ENCODE measurements around the gene LRRC3C. TPM values are rescaled to one million over a fixed set of nuclear protein-coding genes. Genes with fewer than 3 reads are reported as not detected.
"Not testable (repeated sequence)": the region's sequence is repeated elsewhere in the genome, so short reads cannot be mapped to it uniquely, and the experiment has no call there.

The LRRC3C gene, protein sequence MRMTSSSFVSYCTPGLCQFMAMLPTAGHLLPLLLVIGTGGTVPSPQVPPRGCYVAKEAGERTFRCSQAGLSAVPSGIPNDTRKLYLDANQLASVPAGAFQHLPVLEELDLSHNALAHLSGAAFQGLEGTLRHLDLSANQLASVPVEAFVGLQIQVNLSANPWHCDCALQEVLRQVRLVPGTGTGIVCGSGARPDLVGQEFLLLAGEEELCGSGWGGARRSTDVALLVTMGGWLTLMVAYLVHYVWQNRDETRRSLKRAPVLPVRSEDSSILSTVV
- total RNA-seq: not detected in 2 replicates

DNA sequence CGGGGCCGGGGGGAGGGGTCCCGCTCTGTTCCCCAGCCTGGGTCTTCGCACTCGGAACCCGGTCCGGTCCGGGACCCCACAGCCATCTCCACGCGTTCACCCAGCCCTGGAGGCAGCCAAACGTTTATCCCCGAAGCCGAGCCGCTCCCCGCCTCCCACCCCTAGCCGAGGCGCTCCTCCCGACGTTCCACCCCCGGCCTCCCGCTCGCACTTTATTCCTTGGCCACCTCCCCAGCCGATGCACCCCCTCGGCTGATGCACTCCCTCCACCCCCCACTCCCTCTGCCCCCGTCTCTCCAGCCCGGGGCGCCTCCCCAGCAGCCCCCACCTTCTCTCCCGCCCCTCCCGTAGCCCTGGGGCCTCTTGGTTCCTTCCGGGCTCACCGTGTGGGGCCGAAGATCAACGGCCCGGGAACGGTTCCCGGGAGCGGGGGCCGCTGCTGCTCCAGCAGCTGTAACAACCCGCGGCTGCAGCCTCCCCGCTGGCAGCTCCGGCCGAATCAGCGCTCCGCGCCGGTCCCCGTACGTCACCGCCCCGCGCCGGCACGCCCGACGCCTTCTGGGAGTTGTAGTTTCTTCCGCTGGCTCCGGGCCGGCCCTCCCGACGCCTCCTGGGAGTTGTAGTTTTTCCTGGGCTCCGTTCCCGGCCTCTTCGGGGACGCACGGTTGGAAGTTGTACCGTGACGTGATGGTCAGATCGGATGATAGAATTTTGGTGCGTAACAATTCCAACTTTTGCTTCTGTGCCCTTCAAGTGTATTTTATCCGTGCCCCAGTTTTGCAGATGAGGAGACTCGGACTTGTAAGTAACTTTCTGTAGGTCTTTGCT lies at the start of gene LRRC3C, which contains the start of gene ORMDL3:
Gene LRRC3C, plus strand, starts transcription at position 632 of the 828 bp plus-strand sequence. CDS start 13,792 bp downstream, outside the sequence.
Gene ORMDL3, minus strand, starts transcription at position 501 of the 828 bp plus-strand sequence. CDS start 3,398 bp downstream, outside the sequence.
- DNase-seq (ENCODE audit: low read depth, low spot score): peak; percentile 72

DNA sequence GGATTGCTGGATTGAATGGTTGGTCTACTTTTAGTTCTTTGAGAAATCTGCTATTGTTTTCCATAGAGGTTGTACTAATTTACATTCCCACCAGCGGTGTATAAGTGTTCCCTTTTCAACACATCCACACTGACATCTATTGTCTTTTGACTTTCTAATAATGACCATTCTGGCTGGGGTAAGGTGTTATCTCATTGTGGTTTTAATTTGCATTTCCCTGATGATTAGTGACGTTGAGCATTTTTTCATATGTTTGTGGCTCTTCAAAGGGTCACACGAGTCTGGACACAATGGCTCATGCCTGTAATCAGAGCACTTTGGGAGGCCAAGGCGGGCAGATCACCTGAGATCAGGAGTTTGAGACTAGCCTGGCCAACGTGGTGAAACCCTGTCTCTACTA lies 41.4 kb upstream of the LRRC3C start:
- not testable (repeated sequence) for DNase-seq (ENCODE audit: low read depth, low spot score)

DNA sequence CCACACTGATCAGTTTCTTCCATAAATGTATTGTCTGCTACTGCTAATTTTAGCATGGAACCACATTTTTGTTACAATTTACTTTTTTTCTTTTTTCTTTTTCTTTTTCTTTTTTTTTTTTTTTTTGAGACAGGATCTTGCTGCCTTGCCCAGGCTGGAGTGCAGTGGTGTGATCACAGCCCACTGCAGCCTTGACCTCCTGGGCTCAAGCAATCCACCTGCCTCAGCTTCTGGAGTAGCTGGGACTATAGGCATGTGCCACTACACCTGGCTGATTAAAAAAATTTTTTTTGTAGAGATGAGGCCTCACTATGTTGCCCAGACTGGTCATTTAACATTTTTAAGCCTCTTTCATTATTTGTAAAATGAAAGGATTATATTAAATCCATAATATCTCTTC lies 40.5 kb upstream of the LRRC3C start:
- DNase-seq (ENCODE audit: low read depth, low spot score): no peak

DNA sequence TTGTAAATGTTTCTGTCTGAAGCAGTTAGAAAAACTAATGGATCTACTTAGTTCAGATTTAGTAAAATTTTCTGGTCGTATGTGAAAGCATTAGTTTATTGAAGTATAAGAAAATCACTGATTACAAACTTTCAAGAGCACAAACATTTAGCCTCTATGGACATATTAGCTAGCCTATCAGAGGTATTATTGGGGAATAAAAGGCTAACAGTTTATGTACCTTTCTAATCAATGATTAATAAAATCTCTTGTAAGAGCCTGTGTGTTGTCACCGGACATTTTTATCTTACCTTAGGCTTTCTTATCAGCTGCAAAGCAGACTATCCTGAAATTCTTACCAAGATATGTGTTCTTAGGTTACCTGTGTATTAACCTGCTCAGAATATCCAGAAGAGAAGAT lies 38.3 kb upstream of the LRRC3C start:
- DNase-seq (ENCODE audit: low read depth, low spot score): no peak

DNA sequence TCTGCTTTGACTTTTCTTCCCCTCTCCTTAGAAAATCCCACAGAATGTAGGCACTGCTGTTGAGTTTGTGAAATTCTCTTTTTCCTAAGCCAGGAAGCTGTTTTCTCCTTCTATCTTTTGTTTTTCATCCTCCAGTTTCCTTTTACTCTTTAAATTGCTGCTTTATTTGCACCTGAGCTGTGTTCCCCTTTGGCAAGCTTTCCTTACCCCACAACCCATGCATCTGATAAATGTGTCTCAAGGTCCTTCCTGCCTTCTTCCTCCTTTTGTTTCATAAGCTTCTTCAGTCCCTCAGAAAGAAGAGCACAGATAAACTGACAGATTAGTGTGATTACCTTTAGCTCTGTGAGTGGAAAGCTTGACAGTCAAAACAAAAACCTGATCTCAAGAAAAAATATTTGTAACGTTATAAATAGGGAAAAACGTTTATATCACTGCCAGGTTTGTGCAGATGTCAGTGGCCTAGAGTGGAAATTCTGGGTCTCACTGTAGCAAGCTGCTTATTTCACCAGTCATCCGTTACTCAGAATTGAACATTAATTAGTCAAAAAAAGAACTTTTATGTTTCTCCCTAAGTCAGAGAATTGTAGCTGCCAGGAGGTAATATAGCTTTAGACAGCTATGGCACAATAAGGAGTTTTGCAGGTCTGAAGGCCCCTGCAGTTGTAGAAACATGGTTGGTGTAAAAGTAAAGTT lies 32.7 kb upstream of the LRRC3C start:
- DNase-seq (ENCODE audit: low read depth, low spot score): no peak

DNA sequence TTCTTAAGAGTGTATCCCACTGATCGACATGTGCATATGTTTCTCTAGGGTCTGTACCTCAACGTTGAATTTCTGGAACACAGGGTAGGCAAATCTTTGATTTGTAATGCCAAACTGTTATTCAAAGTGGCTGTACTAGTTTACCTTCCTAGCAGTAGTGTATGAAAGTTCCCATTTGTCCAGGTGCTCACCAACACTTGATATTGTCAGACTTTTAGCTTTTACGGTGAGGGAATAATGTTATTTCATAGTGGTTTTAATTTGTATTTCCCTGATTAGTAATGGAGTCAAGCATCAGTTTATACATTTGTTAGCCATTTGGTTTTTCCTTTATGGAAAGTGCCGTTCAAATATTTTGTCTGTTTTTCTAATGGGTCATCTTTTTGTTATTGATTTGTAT lies 29.4 kb upstream of the LRRC3C start:
- DNase-seq (ENCODE audit: low read depth, low spot score): no peak

DNA sequence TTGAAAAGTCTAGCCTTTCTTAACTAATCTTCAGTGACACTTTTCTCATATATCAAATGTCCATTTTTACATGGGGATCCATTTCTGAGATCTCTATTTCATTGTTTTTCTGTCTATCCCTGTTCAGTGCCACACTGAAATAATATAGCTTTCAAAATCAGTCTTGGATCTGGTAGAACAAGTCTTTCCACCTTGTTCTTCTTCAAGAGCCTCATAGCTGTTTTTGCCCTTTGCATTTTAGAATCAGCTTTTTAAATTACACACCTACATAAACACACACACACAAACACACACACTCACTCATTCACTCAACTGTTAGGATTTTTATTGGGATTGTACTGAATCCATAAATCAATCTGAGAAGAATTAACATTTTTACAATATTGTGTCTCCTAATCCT lies 28.3 kb upstream of the LRRC3C start:
- DNase-seq (ENCODE audit: low read depth, low spot score): no peak

DNA sequence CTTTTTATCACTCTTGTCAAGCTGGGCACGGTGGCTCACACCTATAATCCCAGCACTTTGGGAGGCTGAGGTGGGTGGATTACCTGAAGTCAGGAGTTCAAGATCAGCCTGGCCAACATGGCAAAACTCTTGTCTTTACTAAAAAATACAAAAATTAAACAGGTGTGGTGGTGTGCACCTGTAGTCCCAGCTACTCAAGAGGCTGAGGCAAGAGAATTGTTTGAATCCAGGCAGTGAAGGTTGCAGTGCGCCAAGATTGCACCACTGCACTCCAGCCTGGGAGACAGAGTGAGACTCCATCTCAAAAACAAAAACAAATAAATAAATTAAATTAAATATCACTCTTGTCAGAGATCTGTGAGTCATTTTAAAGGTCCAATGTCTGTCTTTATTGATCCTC lies 25.5 kb upstream of the LRRC3C start:
- DNase-seq (ENCODE audit: low read depth, low spot score): not testable (repeated sequence)

DNA sequence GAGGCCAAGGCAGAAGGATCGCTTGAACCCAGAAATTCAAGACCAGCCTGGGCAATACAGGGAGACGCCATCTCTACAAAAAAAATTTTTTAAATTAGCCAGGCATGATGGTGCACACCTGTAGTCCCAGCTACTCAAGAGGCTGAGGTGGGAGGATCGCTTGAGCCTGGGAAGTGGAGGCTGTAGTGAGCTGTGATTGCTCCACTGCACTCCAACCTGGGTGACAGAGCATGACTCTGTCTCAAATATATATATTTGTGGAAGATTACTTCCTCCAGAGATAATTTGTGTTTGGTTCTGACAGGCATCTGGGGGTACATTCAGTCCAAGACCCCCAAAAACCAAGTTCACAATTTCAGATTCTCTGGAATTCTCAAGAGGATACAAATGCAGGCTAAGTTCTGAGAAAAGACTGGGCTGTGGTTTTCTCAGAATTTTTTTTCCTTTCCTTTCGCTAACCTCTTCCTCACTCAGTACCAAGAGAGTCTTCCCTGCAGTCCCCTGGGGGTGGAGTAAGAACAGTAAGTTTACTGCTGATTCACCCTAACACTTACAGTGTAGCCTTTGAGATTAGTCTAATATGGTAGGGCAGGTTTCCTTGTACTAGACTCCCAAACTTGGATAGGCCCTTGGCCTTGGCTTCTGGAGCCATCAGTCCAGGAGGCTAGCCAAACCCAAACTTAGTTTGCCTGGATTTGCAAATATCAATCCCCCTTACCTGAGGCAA lies 24.2 kb upstream of the LRRC3C start:
- no peak for DNase-seq (ENCODE audit: low read depth, low spot score)

DNA sequence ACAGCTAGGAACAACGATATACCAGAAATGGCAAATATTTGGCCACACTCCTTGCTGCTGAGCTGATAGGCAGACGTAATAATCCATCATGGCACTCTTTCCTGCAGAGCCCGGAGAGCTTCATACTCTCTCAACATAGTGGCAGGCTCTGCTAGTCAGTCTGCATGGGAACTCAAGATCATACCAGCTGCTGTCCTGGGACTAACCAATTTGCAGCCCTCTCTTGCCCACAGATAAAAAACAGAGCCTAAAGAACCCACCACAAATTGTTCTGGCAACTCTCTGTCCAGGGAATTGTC lies 22.6 kb upstream of the LRRC3C start:
- no peak for DNase-seq (ENCODE audit: low read depth, low spot score)

DNA sequence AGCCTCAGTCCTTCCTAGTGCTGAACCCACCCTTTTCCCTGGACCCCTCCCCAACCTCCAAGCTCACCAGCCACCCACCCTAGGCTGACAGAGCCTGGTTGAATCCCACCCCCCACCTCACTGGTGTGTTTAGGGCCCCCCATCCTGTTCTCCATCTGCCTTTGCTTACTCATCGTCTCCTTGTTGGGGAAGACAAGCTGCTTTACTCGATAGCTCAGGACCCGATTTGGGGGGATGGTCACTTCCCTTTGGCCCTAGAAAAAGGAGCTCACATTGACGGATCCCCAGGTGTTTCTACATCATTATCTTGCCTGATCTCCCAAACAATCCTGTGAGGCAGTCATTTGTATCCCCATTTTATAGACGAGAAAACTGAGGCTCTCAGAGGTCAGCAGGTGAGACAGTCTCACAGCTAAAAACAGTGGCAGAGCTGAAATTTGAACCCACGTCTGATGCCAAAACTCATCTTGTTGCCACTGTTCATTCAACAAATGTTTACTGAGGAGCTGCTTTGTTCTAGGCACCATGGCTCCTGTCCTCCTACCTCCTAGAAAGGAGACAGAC lies 18.7 kb upstream of the LRRC3C start:
- DNase-seq (ENCODE audit: low read depth, low spot score): no peak

DNA sequence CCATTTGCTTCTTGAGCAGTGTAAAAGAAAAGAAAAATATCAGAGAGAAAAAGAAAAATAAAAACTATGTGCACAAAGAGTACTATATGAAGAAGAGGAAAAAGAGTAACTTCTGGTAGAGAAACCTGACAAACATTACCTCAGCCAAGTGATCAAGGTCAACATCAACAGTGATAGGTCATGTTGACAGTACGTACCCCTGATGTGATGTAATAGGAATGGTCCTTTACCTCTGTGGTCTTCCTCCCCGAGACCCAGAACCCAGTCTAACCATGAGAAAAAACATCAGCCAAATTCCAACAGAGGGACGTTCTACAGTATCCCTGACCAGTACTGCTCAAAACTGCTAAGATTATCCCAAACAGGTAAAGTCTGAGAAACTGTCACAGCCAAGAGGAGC lies 13.5 kb upstream of the LRRC3C start:
- no peak for DNase-seq (ENCODE audit: low read depth, low spot score)

DNA sequence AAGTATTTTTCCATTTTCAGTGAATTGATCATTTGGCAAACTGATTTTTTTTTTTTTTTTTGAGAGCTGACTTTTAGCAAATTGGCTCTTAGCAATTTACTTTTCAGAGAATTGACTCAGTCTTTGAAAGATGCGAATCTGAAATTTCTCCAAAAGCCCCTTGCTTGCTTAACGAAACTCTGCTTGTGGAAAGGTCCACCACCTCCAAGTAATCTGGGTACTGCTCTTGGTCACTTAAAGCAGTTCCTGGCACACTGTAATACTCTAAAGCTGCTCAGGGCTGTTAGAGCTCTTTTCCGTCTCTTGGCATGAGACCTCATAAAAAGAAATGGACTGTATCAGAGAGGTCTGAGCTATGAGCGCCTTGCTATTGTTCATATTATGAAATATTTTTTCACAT lies 12.0 kb upstream of the LRRC3C start:
- no peak for DNase-seq (ENCODE audit: low read depth, low spot score)

DNA sequence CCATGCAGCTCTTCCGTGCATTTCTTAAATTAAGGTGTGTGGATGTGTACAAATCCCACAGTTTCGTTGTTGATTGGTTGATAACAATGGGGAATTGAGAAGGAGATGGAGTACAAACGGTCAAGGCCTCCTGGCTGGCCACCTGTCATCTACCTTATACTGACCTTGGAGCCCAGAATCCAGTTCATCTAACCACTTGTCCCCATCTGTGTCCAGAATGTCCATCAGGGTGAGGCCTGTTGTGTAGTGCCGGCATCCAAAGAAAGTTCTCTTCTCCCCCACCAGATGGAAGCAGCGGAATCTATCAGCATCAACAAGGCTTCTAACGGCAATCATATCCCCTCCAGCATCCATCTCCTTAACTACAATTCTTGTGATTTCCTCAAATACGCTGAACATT lies 10.6 kb upstream of the LRRC3C start:
- DNase-seq (ENCODE audit: low read depth, low spot score): no peak

DNA sequence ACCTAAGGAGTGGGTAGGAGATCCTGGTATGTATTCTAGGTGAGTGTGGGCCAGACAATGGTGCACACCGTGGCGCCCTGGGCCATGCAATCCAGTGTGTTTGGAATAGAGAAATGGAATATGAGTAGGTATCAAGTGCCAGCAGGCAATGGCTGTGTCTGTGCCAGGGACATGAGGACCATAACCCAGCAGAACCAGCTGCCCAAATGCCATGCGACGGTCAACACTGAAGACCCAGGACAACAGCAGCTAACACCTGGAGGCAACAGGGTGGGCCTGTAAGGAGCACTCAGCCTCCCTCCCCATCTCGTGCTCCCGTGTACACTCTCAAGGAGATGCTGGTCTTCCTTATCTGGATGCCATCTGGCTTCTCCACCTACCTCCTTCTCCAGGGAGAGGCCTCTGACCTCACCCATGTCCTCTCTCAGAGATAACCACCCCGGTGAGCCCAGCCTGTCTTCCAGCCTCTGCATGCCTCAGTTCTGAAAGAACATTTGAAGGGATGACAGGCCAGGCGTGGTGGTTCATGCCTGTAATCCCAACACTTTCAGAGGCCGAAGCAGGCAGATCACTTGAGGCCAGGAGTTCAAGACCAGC lies 8.3 kb upstream of the LRRC3C start:
- no peak for DNase-seq (ENCODE audit: low read depth, low spot score)

DNA sequence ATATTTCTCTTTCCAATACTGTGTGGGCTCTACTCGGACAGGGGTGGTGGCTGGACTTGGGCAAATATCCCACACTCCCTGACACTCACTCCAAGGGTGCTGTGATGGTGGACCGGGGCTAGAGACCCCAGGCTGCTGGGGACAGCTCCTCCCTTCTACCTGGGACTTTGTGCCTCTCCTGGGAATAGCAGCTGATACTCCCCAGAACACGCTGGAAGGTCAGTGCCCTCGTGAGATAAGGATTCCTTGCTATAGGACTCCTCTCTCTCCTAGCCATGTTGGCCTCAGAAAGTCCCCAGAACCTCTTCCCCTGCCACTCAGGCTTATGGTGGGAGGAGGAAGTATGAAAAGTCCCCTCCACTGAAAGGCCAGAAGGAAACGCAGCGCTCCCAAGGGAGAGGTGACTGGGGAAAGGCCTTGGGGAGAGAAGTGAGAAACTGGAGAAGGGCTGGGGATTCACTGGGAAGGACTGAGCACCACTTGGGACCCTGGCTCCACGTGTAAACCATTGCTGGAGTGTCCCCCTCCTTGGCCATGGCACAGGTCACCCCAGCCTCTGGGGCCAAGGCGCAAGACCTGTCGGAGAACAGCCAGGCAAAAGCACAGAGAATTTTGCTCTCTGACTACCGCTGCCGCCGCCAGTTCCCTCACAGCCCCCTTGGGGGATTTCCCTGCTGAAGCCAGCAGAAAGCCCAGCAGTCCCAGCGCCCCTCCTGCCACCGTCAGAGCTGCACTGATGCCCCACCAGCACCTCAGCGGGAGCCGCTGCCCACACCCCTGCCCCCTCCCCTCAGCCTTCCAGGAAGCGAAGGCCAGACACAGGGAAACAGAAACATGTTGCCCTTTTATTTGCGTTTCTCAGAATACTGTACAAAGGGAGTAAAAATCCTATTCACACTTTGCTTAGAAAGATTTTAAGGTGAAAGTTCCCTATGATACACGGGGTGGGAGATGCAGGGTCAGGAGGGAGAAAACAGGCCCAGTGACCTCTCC lies 7.0 kb upstream of the LRRC3C start:
- DNase-seq (ENCODE audit: low read depth, low spot score): no peak

DNA sequence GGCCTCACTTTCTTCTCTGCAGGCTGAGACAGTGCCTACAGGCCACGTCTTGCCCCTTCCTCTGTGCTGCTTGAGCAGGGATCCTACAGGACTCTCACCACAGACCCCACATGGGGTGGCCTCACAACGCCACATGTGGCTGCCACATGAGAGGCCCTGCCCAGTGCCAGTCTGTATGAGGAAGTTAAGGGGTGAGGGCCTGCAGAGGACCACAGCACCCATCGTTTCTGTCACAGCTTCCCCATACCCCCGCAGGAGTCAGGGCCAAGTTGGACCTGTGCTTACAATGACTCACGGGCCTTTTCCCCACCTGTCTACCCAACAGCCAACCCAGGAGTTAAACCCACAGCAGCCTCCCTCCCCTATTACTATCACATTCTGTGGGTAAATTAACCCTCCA lies 6.2 kb upstream of the LRRC3C start:
- no peak for DNase-seq (ENCODE audit: low read depth, low spot score)

DNA sequence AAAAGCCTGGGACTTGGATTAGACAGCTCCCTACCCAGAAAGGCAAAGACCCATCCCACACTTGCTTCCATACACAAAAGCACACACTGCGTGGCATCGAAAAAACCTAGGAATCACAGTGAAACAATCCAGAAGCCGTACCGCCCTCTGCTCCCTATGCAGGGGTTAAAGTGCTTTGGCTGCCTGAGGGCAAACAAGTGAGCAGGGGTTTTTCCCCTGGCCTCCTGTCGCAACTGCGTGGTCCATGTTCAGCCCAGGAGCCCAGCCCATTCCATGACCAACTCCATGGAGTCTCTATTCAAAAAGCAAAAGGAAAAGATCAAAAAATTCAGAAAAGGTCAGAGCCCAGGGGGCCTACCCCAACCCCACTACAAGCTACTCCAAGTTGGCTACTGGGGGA lies 5.5 kb upstream of the LRRC3C start:
- DNase-seq (ENCODE audit: low read depth, low spot score): no peak

DNA sequence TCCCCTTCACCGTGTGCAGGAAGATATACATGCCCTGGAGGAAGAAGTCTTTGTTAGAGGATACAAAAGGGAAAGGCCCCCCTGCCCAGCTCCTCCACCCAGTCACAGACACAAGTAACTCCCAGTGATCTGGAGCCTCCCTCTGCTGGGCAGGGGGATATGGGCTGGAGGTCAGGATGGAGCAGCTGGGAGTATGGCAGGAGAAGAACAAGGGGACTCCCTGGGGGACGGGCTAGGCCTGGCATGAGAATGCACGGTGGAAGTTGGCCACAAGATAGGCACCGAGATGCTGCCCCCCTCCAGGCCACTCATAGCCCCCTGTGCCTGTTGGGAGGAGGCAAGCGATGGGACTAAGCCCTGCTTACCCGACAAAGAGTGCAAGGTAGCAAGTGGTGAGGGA lies 4.3 kb upstream of the LRRC3C start:
- no peak for DNase-seq (ENCODE audit: low read depth, low spot score)
